Calu3 (cell line): ENCODE results near the gene LETM1. TPM values are rescaled to one million over a fixed set of nuclear protein-coding genes. Genes with fewer than 3 reads are reported as not detected.

Experiments used
- BruUV-seq: library from RNA; stranded (reverse); fragments of 400-500 nt; replicated peaks from 2 replicates; lab custom pipeline; 2021; lab: Mats Ljungman, UMichigan
- CTCF ChIA-PET: fragments of 300-600 bp; sonication (Branson Sonifier 250); formaldehyde crosslinking; loops from one replicate; lab custom pipeline; 2022; ENCODE audit warnings: antibody characterized with exemption; lab: Charles Lee
- DNase-seq: peaks from one replicate; pipeline ENCODE4 v3.0.0; 2022
- H3K27ac Mint-ChIP-seq: one replicate; pipeline ENCODE4 v1.8.0; 2022; ENCODE audit warnings: mixed read lengths; ENCODE audit not compliant: unreplicated experiment
- H3K27me3 Mint-ChIP-seq: one replicate; pipeline ENCODE4 v1.8.0; 2022; ENCODE audit warnings: mixed read lengths; ENCODE audit not compliant: unreplicated experiment
- H3K36me3 Mint-ChIP-seq: one replicate; pipeline ENCODE4 v1.8.0; 2022; ENCODE audit warnings: mild to moderate bottlenecking, moderate library complexity, mixed read lengths; ENCODE audit not compliant: insufficient read depth, unreplicated experiment
- H3K4me1 Mint-ChIP-seq: one replicate; pipeline ENCODE4 v1.8.0; 2022; ENCODE audit warnings: mild to moderate bottlenecking, low read depth, mixed read lengths; ENCODE audit not compliant: unreplicated experiment
- H3K4me3 Mint-ChIP-seq: one replicate; pipeline ENCODE4 v1.8.0; 2022; ENCODE audit warnings: mild to moderate bottlenecking, low read depth, moderate library complexity, mixed read lengths; ENCODE audit not compliant: unreplicated experiment
- H3K9me3 Mint-ChIP-seq: one replicate; pipeline ENCODE4 v1.8.0; 2022; ENCODE audit warnings: low read depth, mixed read lengths; ENCODE audit not compliant: unreplicated experiment
- intact Hi-C: fragments of 100-400 bp; cut with micrococcal nuclease; formaldehyde crosslinking; loops from one replicate; pipeline ENCODE4 v1.10.0; 2022; ENCODE audit not compliant: unreplicated experiment
- total RNA-seq: library from RNA; stranded (reverse); gene quantifications from 2 replicates; pipeline ENCODE4 v1.2.3, GENCODE V29; 2022
- TF ChIP-seq, protein P1 (sequence below): fragments of 200-600 bp; IDR thresholded peaks from one replicate; pipeline ENCODE4 v1.8.0; 2022; ENCODE audit warnings: antibody characterized with exemption; ENCODE audit not compliant: unreplicated experiment

LETM1 gene
- total RNA-seq, 1 experiment from 2014 or later: 47.2 TPM

DNA sequence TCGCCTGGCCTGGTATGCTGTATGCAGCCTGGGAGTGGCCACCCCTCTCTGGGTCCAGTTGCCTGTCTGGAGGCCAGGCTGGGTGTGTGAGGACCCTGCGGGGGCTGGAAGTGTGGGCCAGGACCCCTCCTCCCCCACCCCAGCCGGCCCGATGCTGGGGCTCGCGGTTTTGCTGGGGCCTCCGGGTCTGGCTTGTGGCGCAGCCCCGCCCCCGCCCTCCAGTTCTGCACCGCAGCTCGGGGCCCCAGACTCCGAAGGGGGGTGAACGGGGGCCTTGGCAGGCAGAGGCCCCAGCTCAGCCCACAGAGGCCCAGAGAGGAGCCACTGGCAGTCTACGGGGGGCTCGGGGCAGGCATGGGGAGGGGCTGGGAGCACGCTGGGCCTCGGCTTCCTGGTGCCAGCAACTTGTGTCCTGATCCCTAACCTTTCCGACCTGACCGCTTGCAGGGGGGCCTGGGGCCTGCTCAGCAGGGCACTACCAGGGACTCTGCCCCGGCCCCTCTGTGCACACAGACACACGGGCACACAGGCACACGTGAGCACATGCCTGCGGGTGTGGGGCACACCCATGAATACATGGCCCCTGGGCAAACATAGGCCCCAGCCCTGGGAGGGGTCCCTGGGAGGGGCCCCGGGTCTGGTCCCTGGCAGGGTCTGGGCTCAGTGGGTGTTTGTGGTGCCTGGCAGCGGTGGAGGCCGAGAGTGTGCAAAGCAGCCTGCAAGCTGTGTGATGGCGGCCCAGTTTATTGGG lies 84.2 kb downstream of the LETM1 start:
- peaks cover 17% of the 10 kb centered on the region for H3K36me3 Mint-ChIP-seq
- H3K9me3 Mint-ChIP-seq: no peaks in the 10 kb centered on the region
- peaks cover 14% of the 10 kb centered on the region for H3K4me1 Mint-ChIP-seq
- intact Hi-C loops: no loop called here
- no peaks in the 10 kb centered on the region for H3K27me3 Mint-ChIP-seq
- no peak overlapping the region for H3K4me3 Mint-ChIP-seq
- TF ChIP-seq, protein P1, sequence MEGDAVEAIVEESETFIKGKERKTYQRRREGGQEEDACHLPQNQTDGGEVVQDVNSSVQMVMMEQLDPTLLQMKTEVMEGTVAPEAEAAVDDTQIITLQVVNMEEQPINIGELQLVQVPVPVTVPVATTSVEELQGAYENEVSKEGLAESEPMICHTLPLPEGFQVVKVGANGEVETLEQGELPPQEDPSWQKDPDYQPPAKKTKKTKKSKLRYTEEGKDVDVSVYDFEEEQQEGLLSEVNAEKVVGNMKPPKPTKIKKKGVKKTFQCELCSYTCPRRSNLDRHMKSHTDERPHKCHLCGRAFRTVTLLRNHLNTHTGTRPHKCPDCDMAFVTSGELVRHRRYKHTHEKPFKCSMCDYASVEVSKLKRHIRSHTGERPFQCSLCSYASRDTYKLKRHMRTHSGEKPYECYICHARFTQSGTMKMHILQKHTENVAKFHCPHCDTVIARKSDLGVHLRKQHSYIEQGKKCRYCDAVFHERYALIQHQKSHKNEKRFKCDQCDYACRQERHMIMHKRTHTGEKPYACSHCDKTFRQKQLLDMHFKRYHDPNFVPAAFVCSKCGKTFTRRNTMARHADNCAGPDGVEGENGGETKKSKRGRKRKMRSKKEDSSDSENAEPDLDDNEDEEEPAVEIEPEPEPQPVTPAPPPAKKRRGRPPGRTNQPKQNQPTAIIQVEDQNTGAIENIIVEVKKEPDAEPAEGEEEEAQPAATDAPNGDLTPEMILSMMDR: no peak
- no peak overlapping the region for H3K27ac Mint-ChIP-seq
- BruUV-seq: no TSS peak
- no peak for DNase-seq
- CTCF ChIA-PET: no interaction called here

DNA sequence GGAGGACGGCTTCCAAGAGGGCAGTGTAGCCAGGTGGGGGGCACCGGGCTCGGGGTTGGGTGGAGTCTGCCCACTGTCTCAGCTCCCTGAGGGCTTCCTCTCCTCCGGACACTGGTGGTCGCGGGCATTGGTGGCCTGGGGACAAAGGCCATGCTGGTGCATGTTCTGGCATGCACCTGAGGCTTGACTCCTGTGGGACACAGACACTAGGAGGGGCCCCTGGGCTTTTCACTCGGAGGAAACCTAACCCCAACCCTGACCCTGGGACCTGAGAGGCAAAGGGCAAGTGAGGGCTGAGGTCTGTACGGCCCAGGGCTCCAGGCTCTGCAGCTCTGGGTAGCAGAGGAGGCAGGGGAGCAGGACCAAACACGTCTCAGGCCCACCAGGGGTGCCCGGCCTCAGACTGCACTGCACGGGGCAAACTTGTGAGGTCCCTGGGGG lies 85.1 kb downstream of the LETM1 start:
- DNase-seq: no peak
- TF ChIP-seq, protein P1: no peak
- Mint-ChIP-seq H3K4me1 (peaks cover 8% of the 10 kb centered on the region), H3K4me3 (no peak overlapping the region), H3K36me3 (peaks cover 10% of the 10 kb centered on the region), H3K9me3 (no peaks in the 10 kb centered on the region), H3K27ac (no peak overlapping the region), H3K27me3 (no peaks in the 10 kb centered on the region)
- CTCF ChIA-PET: no interaction called here
- intact Hi-C loops: no loop called here
- BruUV-seq: no TSS peak

DNA sequence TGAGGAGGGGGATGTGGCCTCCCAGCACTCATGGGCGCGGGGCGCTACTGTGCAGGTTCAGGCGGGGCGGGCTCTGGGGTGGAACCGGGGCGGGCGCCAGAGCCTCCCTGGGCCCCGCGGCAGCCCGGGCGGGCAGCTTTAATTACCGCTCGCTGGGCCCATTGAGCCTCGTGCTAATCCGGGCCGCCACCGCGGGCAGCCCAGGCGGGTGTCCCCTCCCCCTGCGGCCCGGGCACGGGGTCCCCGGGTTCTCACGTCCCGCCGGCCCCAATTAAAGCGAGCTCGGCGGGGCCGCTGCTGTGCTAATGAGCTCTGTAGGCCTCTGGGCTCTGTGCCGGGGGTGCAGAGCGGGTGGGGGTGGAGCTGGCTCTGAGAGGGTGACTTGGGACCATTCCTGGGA lies 85.7 kb downstream of the LETM1 start:
- CTCF ChIA-PET: no interaction called here
- Mint-ChIP-seq H3K27ac (no peak overlapping the region), H3K4me3 (no peak overlapping the region)

DNA sequence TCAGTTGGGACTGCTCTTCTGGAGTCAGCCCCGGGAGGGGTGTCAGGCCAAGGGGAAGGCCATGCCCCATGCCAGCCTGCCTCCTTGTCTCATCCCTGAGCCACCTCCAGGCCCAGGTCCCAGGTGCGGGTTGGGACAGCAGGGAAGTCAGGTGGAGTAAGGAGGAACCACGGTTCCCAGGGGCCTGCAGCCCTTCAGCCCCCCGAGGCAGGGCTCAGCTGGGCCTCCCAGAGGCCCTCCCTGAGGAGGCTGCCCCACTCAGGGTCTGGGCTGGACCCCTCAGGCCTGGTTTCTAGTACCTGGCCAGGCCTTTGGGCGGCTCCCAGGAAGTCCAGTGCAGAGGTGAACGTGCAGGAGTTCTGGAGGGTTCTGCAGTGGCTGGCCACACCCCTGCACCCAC lies 86.3 kb downstream of the LETM1 start:
- H3K27me3 Mint-ChIP-seq: no peaks in the 10 kb centered on the region
- BruUV-seq: no TSS peak
- TF ChIP-seq, protein P1: no peak
- H3K4me1 Mint-ChIP-seq: peaks cover 14% of the 10 kb centered on the region
- no peak overlapping the region for H3K27ac Mint-ChIP-seq
- DNase-seq: no peak
- H3K36me3 Mint-ChIP-seq: peaks cover 10% of the 10 kb centered on the region
- CTCF ChIA-PET: no interaction called here
- no peaks in the 10 kb centered on the region for H3K9me3 Mint-ChIP-seq
- no peak overlapping the region for H3K4me3 Mint-ChIP-seq
- intact Hi-C loops: no loop called here

More for the DNA sequence above, 85.7 kb downstream of the LETM1 start:
- TF ChIP-seq, protein P1: no peak
- peaks cover 10% of the 10 kb centered on the region for H3K36me3 Mint-ChIP-seq
- peaks cover 14% of the 10 kb centered on the region for H3K4me1 Mint-ChIP-seq
- no peaks in the 10 kb centered on the region for H3K27me3 Mint-ChIP-seq
- H3K9me3 Mint-ChIP-seq: no peaks in the 10 kb centered on the region
- intact Hi-C loops: no loop called here
- no TSS peak for BruUV-seq
- DNase-seq: no peak
